Embryonic facial prominence (tissue), 1 donor: ENCODE data around the gene LMNA.
"Not testable (repeated sequence)": the region's sequence is repeated elsewhere in the genome, so short reads cannot be mapped to it uniquely, and the experiment has no call there.

Experiments used
- DNase-seq: peaks from one replicate; pipeline ENCODE4 v3.0.0-alpha.2; 2016; ENCODE audit errors: extremely low spot score

LMNA gene

DNA sequence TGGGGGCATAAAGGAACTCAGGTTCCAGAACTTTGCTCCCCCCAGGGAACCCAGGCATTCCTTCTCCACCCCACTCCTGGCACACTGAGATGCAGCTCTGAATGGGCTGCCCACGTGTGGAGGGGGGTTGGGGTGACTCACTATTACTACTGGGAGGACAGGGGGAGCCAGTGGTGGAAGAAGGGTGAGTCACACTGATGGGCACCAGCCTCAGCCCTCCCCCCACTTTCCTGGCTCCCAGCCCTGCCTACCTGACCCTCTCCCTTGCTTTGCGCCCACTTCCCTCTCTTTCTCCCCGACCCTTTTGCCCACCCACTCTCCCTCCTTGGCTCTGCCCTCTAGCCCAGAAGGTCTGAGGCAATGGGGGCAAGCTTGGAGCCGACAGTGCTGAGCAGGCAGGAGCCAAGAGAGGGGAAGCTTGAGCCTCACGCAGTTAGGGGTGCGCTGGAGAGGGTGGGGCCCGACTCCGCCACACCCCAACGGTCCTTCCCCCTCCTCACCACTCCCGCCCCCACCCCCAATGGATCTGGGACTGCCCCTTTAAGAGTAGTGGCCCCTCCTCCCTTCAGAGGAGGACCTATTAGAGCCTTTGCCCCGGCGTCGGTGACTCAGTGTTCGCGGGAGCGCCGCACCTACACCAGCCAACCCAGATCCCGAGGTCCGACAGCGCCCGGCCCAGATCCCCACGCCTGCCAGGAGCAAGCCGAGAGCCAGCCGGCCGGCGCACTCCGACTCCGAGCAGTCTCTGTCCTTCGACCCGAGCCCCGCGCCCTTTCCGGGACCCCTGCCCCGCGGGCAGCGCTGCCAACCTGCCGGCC lies at the start of gene LMNA:
TSS of gene LMNA (plus strand) at position 611 of the 818 bp plus-strand sequence. CDS start 208 bp downstream, outside the sequence.
- peak; percentile 89 for DNase-seq

DNA sequence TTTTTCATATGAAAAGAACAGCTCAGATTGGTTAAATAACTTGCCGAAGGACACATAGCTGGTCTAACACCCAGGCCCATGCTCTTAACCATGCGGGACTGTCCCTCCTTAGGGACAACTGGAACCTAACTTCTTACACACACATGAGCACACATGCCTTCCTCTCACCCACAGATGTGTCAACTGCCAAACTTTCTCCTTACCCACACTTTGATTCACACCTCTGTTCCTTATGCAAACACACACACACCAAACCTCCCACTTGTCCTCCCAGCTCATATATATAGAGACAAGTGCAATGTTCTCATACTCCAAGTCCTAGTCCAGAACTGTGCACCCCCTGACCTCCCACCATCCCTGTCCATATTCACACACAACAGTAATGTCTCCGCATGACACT lies 49.3 kb upstream of the LMNA start:
- no peak for DNase-seq

DNA sequence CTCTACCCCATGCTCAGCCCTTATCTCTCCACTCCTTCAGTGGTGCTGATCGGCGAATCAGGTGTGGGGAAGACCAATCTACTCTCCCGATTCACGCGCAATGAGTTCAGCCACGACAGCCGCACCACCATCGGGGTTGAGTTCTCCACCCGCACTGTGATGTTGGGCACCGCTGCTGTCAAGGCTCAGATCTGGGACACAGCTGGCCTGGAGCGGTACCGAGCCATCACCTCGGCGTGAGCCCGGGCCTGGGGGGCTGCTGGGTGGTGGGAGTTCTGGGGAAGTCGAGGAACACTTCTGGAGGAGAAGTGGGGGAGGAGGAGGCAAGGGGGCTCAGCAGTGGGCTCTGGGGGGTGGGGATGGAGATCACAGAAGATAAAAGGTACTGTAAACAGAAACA lies 48.6 kb upstream of the LMNA start:
- no peak for DNase-seq

- no peak for DNase-seq
Measured at GRCh38 chr1:156067262-156067661, 47.2 kb upstream of the LMNA start.

- DNase-seq, result no peak
Measured at GRCh38 chr1:156069490-156070455, 44.7 kb upstream of the LMNA start.

- DNase-seq, result no peak
Measured at GRCh38 chr1:156070548-156070947, 44.0 kb upstream of the LMNA start.

GRCh38 chr1:156071332-156071816 lies 43.1 kb upstream of the LMNA start:
- DNase-seq, result not testable (repeated sequence)

DNA sequence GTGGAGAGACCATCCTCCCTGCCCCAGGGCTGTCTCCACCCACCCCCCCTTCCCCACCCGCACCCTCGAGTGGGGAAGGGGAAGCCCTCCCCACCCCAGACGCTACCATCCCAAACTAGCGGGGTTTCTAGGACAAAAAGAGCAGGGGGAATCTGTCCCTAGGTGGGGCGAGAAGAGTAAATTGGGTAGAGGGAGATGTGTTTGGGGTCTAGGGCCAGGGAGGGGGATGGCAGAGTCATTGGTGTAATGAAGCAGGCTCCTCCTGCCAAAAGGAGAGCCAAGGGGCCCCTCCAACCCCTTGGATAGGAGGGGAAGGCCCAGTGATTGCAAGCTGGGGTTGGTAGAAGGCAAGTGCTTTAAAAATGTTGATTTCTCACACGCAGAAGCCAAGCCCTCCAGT lies 42.3 kb upstream of the LMNA start:
- no peak for DNase-seq

DNA sequence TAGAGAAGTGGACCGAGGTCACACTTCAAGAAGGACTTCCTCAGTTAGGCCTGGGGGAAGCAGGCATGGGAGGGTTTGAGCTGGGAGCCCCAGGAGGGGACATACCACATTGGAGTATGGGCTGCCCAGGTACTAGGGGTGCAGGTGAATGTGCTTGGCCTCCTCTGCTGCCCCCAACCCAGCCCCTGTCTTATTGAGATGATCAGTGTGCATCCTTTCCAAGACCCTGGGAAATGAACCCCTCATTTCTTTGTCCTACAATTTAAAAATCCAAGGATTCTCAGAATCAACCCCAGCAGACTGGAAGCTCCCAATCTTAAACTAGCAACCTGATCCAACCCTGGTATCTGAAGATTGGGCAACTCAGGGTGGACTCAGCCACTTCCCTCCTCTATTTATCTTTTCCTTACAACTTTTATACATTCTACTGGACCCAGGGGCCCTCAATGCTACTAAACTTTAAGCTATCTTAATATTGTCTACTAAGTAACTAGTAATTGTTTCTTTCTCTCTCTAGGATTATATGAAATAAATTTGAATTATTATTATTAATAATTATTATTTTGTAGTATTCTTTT lies 41.3 kb upstream of the LMNA start:
- DNase-seq, result no peak

DNA sequence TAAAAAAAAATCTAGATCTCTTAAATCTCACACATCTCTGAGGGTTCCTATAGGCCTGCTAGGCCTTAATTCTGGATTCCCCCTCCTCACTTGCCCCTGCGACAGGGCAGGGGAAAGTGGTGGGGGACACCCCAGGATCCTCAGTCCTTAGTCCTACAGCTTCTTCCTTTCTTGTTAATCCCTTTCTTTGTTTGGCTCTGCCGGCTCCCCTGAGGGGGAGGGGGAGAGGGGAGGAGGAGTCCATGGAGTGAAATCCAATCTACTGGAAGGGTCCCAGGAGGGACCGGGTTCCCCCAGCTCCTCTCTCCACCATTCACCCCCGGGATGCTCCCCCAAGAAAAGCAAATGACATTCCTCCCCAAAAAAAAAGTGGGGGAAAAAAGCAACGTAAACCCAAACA lies 40.8 kb upstream of the LMNA start:
- DNase-seq, result no peak

DNA sequence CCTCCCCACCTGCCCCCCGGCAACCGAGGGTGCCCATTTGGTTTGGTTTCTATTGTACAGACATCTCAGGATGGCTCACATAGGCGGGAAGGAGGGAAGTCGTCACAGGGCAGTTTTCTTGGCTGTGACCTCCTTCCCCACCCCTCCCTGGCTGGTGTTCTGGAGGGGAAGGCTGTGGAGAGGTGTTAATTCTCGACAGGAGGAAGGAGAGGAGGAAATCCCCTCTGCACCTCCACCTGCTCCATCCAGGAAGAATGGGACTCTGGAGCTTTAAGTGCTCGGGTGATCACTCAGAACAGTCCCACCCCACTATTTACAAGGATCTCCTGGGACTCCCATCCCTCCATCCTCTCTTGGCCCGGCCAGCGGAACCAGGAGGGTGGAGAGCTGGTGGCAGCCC lies 39.9 kb upstream of the LMNA start:
- no peak for DNase-seq

DNA sequence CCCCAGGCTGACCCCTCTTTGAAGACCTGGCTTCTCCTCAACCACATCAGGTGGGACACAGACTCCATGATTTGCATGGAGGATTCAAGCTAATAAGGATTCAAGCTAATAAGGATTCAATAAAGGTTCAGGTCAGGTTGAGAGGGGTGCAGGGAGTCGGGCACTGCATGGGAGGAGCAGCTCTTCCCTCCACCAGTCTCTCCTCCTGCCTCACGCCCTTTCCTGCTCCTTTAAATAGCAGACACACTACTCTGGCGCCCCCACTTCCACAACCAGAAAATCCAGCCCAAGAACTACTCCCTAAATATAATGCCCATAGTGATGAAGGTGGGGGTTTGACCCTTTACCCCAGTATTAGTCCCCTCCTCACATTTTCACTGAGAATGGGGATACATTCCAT lies 39.3 kb upstream of the LMNA start:
- DNase-seq, result no peak

DNA sequence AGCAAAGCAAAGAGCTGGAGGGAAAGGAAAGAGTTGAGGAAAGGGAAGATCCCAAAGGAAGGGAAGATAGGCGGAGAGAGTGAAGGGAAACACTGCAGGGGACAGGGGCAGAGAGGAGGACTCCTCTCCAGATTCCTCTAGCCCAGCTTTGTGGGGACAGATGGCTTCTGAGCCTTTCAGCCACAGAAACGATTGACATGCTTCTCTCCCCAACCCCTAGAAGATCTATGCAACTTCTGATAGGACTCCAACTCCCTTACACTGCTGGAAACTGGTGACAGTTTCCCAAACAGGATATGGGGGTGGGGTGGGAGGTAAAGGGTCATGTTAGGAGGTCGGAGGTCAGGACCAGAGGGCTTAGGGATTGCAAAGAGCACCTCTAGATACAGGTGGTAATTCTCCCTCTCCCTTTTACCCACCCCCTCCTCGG lies 38.7 kb upstream of the LMNA start:
- DNase-seq, result no peak

DNA sequence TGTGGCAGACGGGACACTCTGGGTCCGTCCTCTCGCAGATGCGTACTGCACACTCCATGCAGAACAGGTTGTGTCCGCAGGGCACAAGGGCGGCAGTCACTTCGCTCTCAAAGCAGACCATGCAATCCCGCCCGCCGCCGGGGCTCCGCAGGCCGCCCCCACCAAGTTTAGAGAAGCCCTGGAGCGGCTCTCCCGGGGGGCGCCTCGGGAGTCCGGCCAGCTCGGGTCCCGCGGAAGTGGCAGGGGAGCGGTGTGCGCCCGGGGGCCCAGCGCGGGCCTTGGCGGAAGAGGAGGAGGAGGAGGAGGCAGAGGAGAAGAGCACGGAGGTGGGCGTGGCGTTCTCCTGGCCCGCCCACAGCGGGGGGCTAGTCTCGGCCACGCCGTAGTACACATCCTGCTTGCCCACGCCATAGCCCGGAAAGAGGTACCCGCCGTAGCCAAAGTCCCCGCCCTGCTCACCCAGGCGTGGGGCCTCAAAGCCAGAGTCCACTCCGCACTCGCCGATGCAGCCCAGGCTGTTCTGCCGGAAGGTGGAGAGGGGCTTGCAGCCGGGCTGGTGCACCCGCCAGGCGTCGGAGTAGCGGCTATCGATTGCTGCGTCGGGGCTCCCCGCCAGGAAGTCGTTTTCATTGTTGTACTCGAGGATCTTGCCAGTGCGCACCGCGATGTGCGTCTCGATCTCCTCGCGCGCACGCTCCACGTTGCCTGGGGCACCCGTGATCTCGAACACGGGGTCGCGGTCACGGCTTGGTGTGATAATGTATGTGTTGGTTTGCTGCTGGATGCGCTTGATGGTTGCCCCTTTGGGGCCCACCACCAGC lies 37.7 kb upstream of the LMNA start:
- DNase-seq, result no peak

- DNase-seq, result no peak
Measured at GRCh38 chr1:156077430-156077760, 37.1 kb upstream of the LMNA start.

DNA sequence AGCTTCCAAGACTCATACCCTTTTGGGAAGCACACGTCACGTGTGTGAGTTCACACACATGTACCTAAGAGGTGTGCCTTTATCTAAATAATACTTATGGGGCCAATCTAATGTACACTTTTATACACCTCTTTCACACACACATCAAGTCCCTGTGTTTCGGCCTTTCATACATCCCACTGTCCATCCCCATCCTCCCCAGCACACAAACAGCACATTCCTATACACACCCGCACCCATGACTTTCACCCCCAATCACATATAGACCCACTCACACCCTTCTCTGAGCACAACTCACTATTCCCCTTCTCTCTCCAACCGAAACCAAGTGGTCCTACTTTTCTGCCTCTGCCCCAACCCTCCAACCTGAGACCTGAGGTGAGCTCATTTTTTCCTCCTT lies 35.8 kb upstream of the LMNA start:
- no peak for DNase-seq

DNA sequence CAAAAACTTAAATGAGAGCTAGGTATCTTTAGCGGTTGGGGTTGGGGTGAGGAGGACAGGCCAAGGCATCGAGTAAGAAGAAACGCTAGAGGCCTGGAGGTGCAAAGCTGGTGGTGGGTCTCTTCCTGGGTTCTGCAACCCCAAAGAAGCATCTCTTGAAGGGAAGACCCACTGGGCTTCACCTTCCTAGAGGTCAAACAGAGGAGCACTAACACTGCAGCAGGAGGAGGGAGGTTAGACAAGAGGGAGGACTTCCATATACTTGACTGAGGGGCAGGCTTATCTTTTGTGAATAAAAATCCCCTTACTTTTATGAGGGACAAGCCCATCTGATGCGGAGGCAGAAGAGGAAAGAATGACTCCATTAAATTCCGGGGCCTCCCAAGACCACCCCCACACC lies 34.7 kb upstream of the LMNA start:
- no peak for DNase-seq

- DNase-seq, result no peak
Measured at GRCh38 chr1:156080241-156080862, 34.2 kb upstream of the LMNA start.

DNA sequence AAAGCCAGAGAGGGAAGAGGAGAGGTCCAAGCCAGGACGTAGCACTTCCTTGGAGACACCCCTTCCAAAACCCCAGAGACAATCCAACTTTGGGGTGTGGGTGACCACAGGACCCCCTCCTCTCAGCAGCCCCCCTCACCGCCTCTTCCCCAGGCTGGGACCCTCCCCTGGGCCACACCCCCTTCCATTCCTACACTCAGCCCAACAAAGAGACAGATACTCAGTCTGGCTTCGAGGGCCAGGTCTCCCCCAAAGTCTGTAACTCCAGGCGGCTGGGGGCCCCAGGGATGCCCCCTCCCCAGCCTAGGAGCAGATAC lies 33.7 kb upstream of the LMNA start:
- DNase-seq, result no peak

DNA sequence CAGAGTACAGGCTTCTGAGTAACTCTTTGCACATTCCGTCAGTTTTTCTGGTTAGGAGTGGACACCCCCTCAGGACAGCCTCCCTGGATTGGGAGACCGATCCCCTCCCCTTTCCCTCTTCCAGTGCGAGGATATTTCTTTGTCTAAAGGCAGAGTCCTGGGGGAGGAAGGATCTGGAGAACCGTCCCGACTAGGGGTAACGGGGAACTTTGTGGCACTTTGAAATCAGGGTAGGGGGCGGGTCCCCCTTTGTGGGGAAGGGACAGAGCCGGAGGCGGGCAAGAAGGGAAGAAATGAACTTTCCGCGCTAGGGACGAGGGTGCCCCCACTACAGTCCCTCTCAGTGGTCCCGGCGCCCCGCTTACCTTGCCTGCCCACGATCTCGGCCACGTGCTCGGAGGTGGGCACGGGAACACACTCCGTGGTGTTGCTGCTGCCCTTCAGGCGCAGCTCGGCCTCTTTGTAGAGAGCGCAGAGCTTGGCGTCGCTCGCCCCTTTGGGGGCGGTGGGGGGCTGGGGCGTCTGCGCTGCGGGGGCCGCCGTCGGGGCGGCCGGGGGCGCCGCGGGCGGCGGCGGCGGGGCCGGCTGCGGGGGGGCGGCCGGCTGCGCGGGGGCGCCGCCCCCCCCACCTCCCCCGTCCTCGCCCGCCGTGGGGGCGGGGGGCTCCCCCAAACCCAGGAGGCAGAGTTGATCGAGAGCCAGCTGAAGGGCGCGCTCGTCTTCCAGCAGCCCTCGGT lies 33.2 kb upstream of the LMNA start:
- DNase-seq, result no peak
